Astrocyte of the cerebellum (primary cell): ENCODE measurements around the gene TRIM66.

ENCODE experiments used
- DNase-seq: peaks from one replicate; pipeline ENCODE4 v3.0.0-alpha.2; 2011; ENCODE audit warnings: low read depth
- H3K4me3 ChIP-seq: 2 replicates; pipeline ENCODE4 v1.5.1; 2011; ENCODE audit warnings: mild to moderate bottlenecking, low read depth, low read length, moderate library complexity
- in situ Hi-C: cut with HindIII; loops from 2 replicates; pipeline ENCODE4 v1.10.0; 2017; ENCODE audit warnings: low sequenced_read_pairs
- TF ChIP-seq, protein P1 (sequence below): IDR thresholded peaks from 2 replicates; pipeline ENCODE4 v1.5.1; 2012; ENCODE audit warnings: low read length, low read depth, moderate library complexity, mild to moderate bottlenecking; ENCODE audit errors: missing control alignments

The TRIM66 gene

DNA sequence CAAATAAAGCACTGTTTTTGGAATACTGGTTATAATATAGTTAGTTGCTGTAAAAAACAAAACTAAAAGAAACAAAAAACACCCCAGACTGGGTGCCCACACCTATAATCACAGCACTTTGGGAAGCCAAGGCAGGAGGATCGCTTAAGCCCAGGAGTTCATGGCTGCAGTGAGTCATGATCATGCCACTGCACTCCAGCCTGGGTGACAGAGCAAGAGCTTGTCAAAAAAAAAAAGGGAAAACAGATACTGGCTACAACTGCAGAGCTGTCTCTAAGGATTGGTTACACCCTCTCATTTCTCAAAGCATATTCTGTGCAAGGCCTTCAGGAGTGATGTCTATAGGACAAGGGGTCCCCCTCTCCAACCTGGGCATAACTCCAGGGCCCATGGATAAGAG lies 73.8 kb downstream of the TRIM66 start:
- no peak overlapping the region for H3K4me3 ChIP-seq
- no peak for DNase-seq
- in situ Hi-C loops: no loop called here
- TF ChIP-seq, protein P1, sequence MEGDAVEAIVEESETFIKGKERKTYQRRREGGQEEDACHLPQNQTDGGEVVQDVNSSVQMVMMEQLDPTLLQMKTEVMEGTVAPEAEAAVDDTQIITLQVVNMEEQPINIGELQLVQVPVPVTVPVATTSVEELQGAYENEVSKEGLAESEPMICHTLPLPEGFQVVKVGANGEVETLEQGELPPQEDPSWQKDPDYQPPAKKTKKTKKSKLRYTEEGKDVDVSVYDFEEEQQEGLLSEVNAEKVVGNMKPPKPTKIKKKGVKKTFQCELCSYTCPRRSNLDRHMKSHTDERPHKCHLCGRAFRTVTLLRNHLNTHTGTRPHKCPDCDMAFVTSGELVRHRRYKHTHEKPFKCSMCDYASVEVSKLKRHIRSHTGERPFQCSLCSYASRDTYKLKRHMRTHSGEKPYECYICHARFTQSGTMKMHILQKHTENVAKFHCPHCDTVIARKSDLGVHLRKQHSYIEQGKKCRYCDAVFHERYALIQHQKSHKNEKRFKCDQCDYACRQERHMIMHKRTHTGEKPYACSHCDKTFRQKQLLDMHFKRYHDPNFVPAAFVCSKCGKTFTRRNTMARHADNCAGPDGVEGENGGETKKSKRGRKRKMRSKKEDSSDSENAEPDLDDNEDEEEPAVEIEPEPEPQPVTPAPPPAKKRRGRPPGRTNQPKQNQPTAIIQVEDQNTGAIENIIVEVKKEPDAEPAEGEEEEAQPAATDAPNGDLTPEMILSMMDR: no peak

DNA sequence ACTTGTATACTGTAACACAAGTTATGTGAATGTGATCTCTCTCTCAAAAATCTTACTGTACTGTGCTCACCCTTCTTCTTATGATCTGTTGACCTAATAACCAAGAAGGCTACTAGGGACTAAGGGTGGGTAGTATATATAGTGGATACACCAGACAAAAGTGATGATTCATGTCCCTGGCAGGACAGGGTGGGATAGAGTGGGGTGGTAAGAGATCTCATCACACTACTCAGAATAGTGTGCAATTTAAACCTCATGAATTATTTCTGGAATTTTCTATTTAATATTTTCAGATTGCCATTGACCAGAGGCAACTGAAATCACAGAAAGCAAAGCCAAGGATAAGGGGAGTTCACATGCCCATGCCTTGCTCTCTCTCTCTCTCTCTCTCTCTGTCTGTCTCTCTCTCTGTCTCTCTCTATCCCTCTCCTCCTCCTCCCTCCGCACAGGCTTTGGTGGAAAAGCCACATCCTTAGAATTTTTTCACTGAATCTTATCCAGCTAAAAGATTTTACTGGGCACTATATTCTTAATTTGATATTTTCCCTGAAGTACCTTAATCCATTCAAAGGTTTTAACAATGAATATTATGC lies 76.4 kb downstream of the TRIM66 start:
- no peak for DNase-seq
- TF ChIP-seq, protein P1: no peak
- in situ Hi-C loops: no loop called here
- H3K4me3 ChIP-seq: no peak overlapping the region

DNA sequence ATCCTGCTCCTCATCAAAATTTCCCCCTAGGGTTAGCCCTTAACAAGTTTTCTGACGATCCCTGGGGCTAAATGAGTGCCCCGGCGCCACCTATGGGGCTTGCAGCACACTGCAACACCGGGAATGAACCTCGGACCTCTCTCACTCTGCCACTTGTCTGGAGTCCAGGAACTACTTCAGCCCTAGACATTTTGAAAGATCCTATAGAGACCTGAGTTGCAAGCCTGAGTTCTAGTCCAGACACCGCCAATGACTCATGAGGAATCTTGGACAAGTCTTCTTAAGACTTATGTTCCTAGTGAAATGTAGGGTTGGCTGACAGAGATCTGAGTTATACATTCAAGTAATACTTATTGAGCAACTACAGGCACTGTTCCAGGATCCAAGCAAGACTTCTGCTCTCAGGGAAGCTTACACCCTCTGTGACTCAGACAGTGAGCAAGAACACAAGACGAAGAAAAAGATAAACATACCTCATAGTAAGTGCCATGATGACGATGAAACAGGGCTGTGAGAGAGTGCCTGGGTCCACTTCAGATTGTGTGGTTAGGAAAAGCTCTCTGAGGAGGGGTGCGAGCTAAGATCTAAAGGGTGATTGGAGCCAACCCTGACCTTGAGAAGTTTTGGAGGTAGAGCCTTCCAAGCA lies 78.3 kb downstream of the TRIM66 start:
- peak; percentile 100 for DNase-seq
- in situ Hi-C loops: no loop called here

DNA sequence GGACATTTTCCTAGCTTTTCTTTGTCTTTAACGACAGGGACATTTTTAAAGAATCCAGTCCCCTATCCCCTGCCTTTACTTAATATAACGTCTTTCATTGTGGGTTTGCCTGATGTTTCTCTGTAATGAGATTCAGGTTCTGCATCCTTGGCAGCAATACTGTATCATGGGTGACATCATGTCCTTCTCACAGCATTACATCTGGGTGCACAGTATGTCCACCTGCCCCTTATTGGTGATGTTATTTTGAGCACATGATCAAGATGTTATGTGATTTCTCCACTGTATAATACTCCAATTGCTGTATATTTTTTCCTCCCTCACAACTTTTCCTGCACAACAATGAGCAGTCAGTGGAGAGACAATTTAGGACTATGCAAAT lies 78.8 kb downstream of the TRIM66 start:
- in situ Hi-C loops: no loop called here
- H3K4me3 ChIP-seq: no peak overlapping the region
- DNase-seq: no peak
- TF ChIP-seq, protein P1: no peak

More for the DNA sequence above, 78.3 kb downstream of the TRIM66 start:
- TF ChIP-seq, protein P1: peak; percentile 81
- no peak overlapping the region for H3K4me3 ChIP-seq

DNA sequence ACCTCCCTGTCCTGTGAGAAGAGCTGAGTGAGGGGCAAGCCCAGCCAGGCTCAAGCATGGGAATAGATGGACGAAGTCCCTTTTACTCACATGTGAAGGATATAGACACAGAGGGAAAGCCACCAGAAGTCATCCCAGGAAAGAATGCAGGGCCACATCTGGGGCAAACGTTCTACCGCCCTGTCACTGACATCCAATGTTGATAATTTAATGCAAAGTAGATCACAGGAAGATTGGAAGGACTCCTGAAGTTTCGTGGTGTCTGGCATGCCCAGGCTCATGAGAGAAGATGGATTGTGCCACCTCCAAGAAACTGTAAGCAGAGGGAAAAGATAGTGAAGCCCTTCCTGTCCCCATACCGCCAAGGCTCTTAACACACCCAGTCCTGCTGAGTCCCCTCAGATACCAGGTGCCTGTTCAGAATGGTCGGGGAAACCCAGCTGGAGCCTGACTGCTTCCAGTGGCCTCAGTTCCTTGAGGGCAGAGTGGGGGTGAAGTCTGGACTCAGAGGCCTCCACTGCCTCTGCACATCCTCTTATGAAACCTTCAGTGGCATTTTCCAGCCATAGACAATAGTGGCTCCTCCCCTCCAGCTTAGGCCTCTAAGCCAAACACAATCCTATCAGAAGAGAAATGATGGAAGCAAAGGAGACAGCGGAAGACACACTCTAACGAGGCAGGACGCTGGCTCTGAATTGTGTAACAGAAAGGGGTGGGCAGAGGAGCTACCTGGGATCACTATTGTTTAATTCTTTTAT lies 80.9 kb downstream of the TRIM66 start:
- no peak overlapping the region for H3K4me3 ChIP-seq
- TF ChIP-seq, protein P1: no peak
- no peak for DNase-seq
- in situ Hi-C loops: no loop called here

DNA sequence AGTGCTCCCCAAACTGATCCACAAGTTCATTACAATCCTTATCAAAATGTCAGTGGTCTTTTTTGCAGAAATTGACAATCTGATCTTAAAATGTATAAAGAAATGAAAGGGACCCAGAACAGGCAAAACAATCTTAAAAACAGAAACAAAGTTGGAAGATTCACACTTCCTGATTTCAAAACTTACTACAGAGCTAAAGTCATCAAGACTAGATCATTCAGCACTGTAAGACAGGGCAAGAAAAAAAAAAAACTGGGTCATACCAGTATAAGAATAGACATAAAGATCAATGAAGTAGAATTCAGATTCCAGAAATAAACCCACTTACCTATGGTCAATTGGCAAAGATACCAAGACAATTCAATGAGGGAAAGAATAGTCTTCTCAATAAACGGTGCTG lies 84.0 kb downstream of the TRIM66 start:
- in situ Hi-C loops: no loop called here
- DNase-seq: no peak
- TF ChIP-seq, protein P1: no peak
- H3K4me3 ChIP-seq: no peak overlapping the region
